Large intestine (tissue), 3 donors: ENCODE data around the gene APP. TPM values are rescaled to one million over a fixed set of nuclear protein-coding genes. Genes with fewer than 3 reads are reported as not detected.
"Not testable (repeated sequence)": the region's sequence is repeated elsewhere in the genome, so short reads cannot be mapped to it uniquely, and the experiment has no call there.

Source experiments
- DNase-seq, 2 donors: peaks; one replicate each; pipeline versions ENCODE4 v3.0.0 to v3.0.0-alpha.2; 2013
- H3K27ac ChIP-seq: one replicate; pipeline ENCODE4 v1.5.1; 2013; ENCODE audit warnings: low read length
- H3K27me3 ChIP-seq: 2 replicates; pipeline ENCODE4 v1.6.1; 2013; ENCODE audit warnings: low read length; ENCODE audit not compliant: control insufficient read depth, insufficient read depth
- H3K36me3 ChIP-seq: 2 replicates; pipeline ENCODE4 v1.6.1; 2013; ENCODE audit warnings: low read length; ENCODE audit not compliant: control insufficient read depth, insufficient read depth
- H3K4me1 ChIP-seq: one replicate; pipeline ENCODE4 v1.6.1; 2013; ENCODE audit warnings: low read length; ENCODE audit not compliant: control insufficient read depth, insufficient read depth
- H3K4me3 ChIP-seq: one replicate; pipeline ENCODE4 v1.5.1; 2013; ENCODE audit warnings: low read length
- H3K9me3 ChIP-seq: one replicate; pipeline ENCODE4 v1.6.1; 2013; ENCODE audit warnings: mild to moderate bottlenecking, low read depth, low read length, moderate library complexity; ENCODE audit not compliant: control insufficient read depth
- WGBS: methylation state at CpG from one replicate; pipeline ENCODE4 v1.1.5; 2013; ENCODE audit warnings: low lambda C conversion rate; ENCODE audit not compliant: insufficient coverage; 5-methylcytosine and 5-hydroxymethylcytosine counted together
- polyA plus RNA-seq: library from polyadenylated mRNA; unstranded; fragments of 120-200 nt; gene quantifications from one replicate; pipeline ENCODE4 v1.2.1, GENCODE V29; 2013

APP gene
- polyA plus RNA-seq, 1 donor: 265 TPM

- H3K36me3 ChIP-seq: peaks cover 6% of the 10 kb centered on the region
- no peak for DNase-seq
- H3K9me3 ChIP-seq: no peaks in the 10 kb centered on the region
- no peaks in the 10 kb centered on the region for H3K27me3 ChIP-seq
- WGBS: 89% methylated on average over 3 of the region's 5 CpGs
- H3K4me3 ChIP-seq: no peak overlapping the region
- no peak overlapping the region for H3K27ac ChIP-seq
- no peaks in the 10 kb centered on the region for H3K4me1 ChIP-seq
These were observed 79.0 kb downstream of the APP start for GRCh38 chr21:26091480-26092018.

- no peaks in the 10 kb centered on the region for H3K4me1 ChIP-seq
- peaks cover 6% of the 10 kb centered on the region for H3K36me3 ChIP-seq
- DNase-seq: no peak
- no peaks in the 10 kb centered on the region for H3K27me3 ChIP-seq
- no peak overlapping the region for H3K4me3 ChIP-seq
- WGBS: no CpG with 5 or more reads among the region's 6 CpGs
- no peak overlapping the region for H3K27ac ChIP-seq
- H3K9me3 ChIP-seq: no peaks in the 10 kb centered on the region
These were observed 80.8 kb downstream of the APP start for GRCh38 chr21:26089730-26090129.

- no peaks in the 10 kb centered on the region for H3K4me1 ChIP-seq
- H3K27ac ChIP-seq: no peak overlapping the region
- peaks cover 6% of the 10 kb centered on the region for H3K36me3 ChIP-seq
- no peak overlapping the region for H3K4me3 ChIP-seq
- no peak for DNase-seq
- no CpG with 5 or more reads among the region's 4 CpGs for WGBS
- H3K9me3 ChIP-seq: peaks cover 4% of the 10 kb centered on the region
- H3K27me3 ChIP-seq: no peaks in the 10 kb centered on the region
These were observed 83.2 kb downstream of the APP start for GRCh38 chr21:26087223-26087918.

GRCh38 chr21:26085882-26086281 lies 84.7 kb downstream of the APP start:
- DNase-seq: no peak
- WGBS: no CpG with 5 or more reads among the region's 1 CpG
- Histone ChIP-seq H3K36me3 (peaks cover 6% of the 10 kb centered on the region), H3K27me3 (no peaks in the 10 kb centered on the region), H3K4me3 (no peak overlapping the region), H3K4me1 (no peaks in the 10 kb centered on the region), H3K9me3 (peaks cover 4% of the 10 kb centered on the region), H3K27ac (no peak overlapping the region)

- WGBS: no CpG with 5 or more reads among the region's 4 CpGs
- peaks cover 6% of the 10 kb centered on the region for H3K36me3 ChIP-seq
- H3K27ac ChIP-seq: no peak overlapping the region
- H3K9me3 ChIP-seq: peaks cover 4% of the 10 kb centered on the region
- no peak for DNase-seq
- no peak overlapping the region for H3K4me3 ChIP-seq
- no peaks in the 10 kb centered on the region for H3K27me3 ChIP-seq
- H3K4me1 ChIP-seq: no peaks in the 10 kb centered on the region
These were observed 85.4 kb downstream of the APP start for GRCh38 chr21:26085127-26085526.

GRCh38 chr21:26082549-26082948 lies 88.0 kb downstream of the APP start:
- Histone ChIP-seq H3K4me3 (no peak overlapping the region), H3K36me3 (peaks cover 2% of the 10 kb centered on the region), H3K4me1 (no peaks in the 10 kb centered on the region), H3K9me3 (peaks cover 4% of the 10 kb centered on the region), H3K27ac (no peak overlapping the region), H3K27me3 (no peaks in the 10 kb centered on the region)
- no peak for DNase-seq
- no CpG with 5 or more reads among the region's 2 CpGs for WGBS

GRCh38 chr21:26081175-26081760 lies 89.3 kb downstream of the APP start:
- not testable (repeated sequence) for H3K27me3 ChIP-seq, H3K36me3 ChIP-seq, H3K27ac ChIP-seq, H3K4me3 ChIP-seq, DNase-seq, H3K9me3 ChIP-seq, H3K4me1 ChIP-seq
- 83% methylated on average over 1 of the region's 7 CpGs for WGBS

- H3K4me1 ChIP-seq: no peaks in the 10 kb centered on the region
- H3K36me3 ChIP-seq: no peaks in the 10 kb centered on the region
- no peak for DNase-seq
- no peaks in the 10 kb centered on the region for H3K27me3 ChIP-seq
- peaks cover 4% of the 10 kb centered on the region for H3K9me3 ChIP-seq
- H3K4me3 ChIP-seq: no peak overlapping the region
- no peak overlapping the region for H3K27ac ChIP-seq
- 100% methylated on average over 1 of the region's 6 CpGs for WGBS
These were observed 90.4 kb downstream of the APP start for GRCh38 chr21:26080211-26080610.

GRCh38 chr21:26079366-26079765 lies 91.2 kb downstream of the APP start:
- H3K4me3 ChIP-seq: no peak overlapping the region
- H3K36me3 ChIP-seq: no peaks in the 10 kb centered on the region
- H3K27ac ChIP-seq: no peak overlapping the region
- WGBS: 57% methylated on average over 1 of the region's 4 CpGs
- H3K4me1 ChIP-seq: no peaks in the 10 kb centered on the region
- DNase-seq: no peak
- no peaks in the 10 kb centered on the region for H3K27me3 ChIP-seq
- peaks cover 3% of the 10 kb centered on the region for H3K9me3 ChIP-seq

GRCh38 chr21:26077521-26077920 lies 93.0 kb downstream of the APP start:
- DNase-seq: no peak

More at GRCh38 chr21:26077521-26077920, 93.0 kb downstream of the APP start:
- Histone ChIP-seq H3K9me3 (no peaks in the 10 kb centered on the region), H3K27ac (no peak overlapping the region), H3K4me3 (no peak overlapping the region), H3K27me3 (no peaks in the 10 kb centered on the region), H3K36me3 (no peaks in the 10 kb centered on the region), H3K4me1 (no peaks in the 10 kb centered on the region)
- WGBS: 100% methylated on average over 1 of the region's 7 CpGs
